Right ventricle myocardium inferior (tissue), 1 donor: ENCODE data around the gene RUNX1. TPM values are rescaled to one million over a fixed set of nuclear protein-coding genes. Genes with fewer than 3 reads are reported as not detected.

Experiments used
- ATAC-seq: fragments of 200-7000 bp; cut with Tn5 transposase; one replicate; pipeline ENCODE4 v1.9.1; 2020; ENCODE audit warnings: mild to moderate bottlenecking, moderate library complexity
- DNase-seq: peaks from one replicate; pipeline ENCODE4 v3.0.0; 2021; ENCODE audit errors: missing footprints
- intact Hi-C: fragments of 100-400 bp; cut with DNase I; formaldehyde crosslinking; loops from one replicate; pipeline ENCODE4 v1.11.0; 2022
- total RNA-seq: library from RNA; stranded (reverse); fragmentation: NEBNext Ultra II Directional; extraction: Animal tissue kit (Norgen Biotek cat#: 25700); gene quantifications from one replicate; pipeline ENCODE4 v1.2.1, GENCODE V29; 2021
- donor health status: DM: no; HTN: yes; CAD: no; lungs with severe emphysema.

Gene RUNX1
- total RNA-seq, 1 donor from 2014 or later: 1.8 TPM

DNA sequence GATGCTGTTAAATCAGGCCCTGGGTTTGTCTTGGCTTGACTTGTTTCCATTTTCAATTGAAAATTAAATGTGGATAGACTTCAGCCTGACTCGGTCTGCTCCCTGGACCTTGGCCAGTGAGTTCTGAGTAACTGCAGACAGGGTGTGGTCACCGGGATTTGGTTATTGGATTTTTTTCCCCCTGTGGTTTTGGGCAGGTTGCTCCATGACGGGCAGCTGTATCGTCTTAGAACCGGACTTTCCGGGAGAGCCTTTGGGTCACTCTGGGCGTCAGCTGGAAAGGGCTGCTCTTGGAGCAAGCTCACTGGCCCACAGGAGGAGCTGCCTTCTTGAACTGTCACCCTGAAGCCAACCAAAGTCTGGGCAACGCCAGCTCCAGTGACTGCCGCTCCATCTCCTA, 305.3 kb downstream of the RUNX1 start:
- ATAC-seq (no peak), DNase-seq (no peak)
- intact Hi-C loops: loop anchor here (2.0 kb wide), 1 partner anchor 1197 kb away; no protein-coding TSS in a partner anchor

DNA sequence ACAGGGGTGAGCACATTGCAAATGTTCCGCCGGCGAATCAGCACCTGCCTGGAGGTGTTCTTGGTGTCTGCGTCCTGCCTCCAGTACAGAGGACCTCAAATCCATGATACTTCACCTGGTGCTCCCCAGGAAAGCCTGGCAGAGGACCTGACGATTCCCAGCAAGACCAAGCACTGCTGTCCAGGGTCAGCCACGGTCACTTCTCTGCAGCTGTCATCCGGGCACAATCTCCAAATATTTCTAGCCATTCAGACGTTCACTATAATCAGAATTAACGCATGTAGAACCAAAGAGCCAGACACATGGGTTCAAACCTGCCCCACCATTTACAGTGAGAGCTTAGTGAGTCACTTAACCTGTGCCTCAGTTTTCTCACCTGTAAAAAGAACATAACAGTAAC, 305.8 kb downstream of the RUNX1 start:
- ATAC-seq (no peak), DNase-seq (no peak)
- intact Hi-C loops: no loop called here

DNA sequence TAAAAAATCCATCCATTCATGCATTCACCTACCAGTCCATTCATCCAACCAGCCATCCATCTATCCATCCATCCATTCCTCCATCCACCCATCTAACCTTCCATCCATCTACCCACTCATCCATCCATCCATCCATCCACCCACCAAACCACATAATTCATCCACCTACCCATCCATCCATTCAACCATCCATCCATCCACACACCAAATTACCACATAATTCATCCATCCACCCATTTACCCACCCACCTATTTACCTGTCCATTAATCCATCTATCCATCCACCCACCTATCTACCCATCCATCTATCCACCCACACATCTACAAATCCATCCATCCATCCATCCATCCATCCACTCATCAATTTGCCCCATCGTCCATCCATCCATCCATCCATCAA, 308.9 kb downstream of the RUNX1 start:
- intact Hi-C loops: no loop called here
- ATAC-seq: no peak
- DNase-seq: no peak
